ENCODE measurements around the gene UBE2O. TPM values are rescaled to one million over a fixed set of nuclear protein-coding genes. Genes with fewer than 3 reads are reported as not detected.

UBE2O gene
- total RNA-seq, 3 donors from 2014 or later: 43.2 to 45.1 (median 45.0) TPM

GRCh38 chr17:76442341-76443338, 10.3 kb downstream of the UBE2O start:
- ATAC-seq (no peak), DNase-seq (no peak)
- Mint-ChIP-seq H3K4me3 (no peak overlapping the region), H3K4me1 (ENCODE audit: low read depth) (peaks cover 64% of the 10 kb centered on the region), H3K36me3 (ENCODE audit: insufficient read depth) (peaks cover 9% of the 10 kb centered on the region), H3K9me3 (no peaks in the 10 kb centered on the region), H3K27me3 (ENCODE audit: low read depth) (no peaks in the 10 kb centered on the region)

GRCh38 chr17:76441686-76442340, 11.1 kb downstream of the UBE2O start:
- no peaks in the 10 kb centered on the region for H3K27me3 Mint-ChIP-seq (ENCODE audit: low read depth)
- peaks cover 55% of the 10 kb centered on the region for H3K4me1 Mint-ChIP-seq (ENCODE audit: low read depth)
- H3K4me3 Mint-ChIP-seq: no peak overlapping the region
- ATAC-seq (no peak), DNase-seq (no peak)
- no peaks in the 10 kb centered on the region for H3K9me3 Mint-ChIP-seq
- H3K36me3 Mint-ChIP-seq (ENCODE audit: insufficient read depth): peaks cover 9% of the 10 kb centered on the region

- peaks cover 47% of the 10 kb centered on the region for H3K4me1 Mint-ChIP-seq (ENCODE audit: low read depth)
- ATAC-seq: no peak
These were observed 12.1 kb downstream of the UBE2O start for GRCh38 chr17:76440751-76441362.

DNA sequence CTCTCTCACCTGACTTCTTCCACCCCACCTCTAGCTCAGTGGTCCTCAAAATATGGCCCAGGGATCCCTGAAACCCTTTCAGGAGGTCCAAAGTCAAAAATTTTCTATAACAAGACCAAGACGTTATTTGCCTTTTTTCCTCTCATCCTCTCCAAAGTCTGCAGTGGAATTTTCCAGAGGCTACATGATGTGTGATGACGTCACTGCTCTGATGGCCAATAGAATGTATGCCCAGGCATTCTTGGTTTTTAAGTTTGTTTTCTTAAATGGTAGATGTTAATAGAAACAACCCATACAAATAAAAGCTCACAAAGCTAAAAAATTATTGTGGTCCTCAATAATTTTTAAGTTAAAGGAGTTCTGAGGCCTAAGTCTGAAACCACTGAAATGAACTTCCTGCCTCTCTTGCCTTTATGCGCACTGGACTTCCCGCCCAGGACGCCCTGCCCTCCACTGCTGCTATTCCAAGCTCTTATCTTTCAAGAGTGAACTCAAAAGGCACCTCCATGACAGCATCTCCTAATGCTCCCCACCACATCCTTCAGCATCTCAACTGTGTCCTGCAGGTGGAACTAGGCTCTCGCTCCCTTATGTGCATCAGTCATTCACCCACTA, 13.5 kb downstream of the UBE2O start:
- Mint-ChIP-seq H3K4me3 (no peak overlapping the region), H3K9me3 (no peaks in the 10 kb centered on the region), H3K4me1 (ENCODE audit: low read depth) (peaks cover 35% of the 10 kb centered on the region), H3K27me3 (ENCODE audit: low read depth) (no peaks in the 10 kb centered on the region), H3K36me3 (ENCODE audit: insufficient read depth) (peaks cover 11% of the 10 kb centered on the region)
- ATAC-seq: no peak
- DNase-seq: no peak

More at GRCh38 chr17:76440751-76441362, 12.1 kb downstream of the UBE2O start:
- no peak for DNase-seq
- Mint-ChIP-seq H3K4me3 (no peak overlapping the region), H3K27me3 (ENCODE audit: low read depth) (no peaks in the 10 kb centered on the region), H3K36me3 (ENCODE audit: insufficient read depth) (peaks cover 9% of the 10 kb centered on the region), H3K9me3 (no peaks in the 10 kb centered on the region)

GRCh38 chr17:76438906-76439305, 14.0 kb downstream of the UBE2O start:
- Mint-ChIP-seq H3K36me3 (ENCODE audit: insufficient read depth) (peaks cover 11% of the 10 kb centered on the region), H3K27me3 (ENCODE audit: low read depth) (no peaks in the 10 kb centered on the region), H3K4me3 (no peak overlapping the region), H3K9me3 (no peaks in the 10 kb centered on the region), H3K4me1 (ENCODE audit: low read depth) (peaks cover 35% of the 10 kb centered on the region)
- ATAC-seq (no peak), DNase-seq (no peak)

GRCh38 chr17:76437467-76438402, 15.2 kb downstream of the UBE2O start:
- Mint-ChIP-seq H3K9me3 (no peaks in the 10 kb centered on the region), H3K36me3 (ENCODE audit: insufficient read depth) (peaks cover 8% of the 10 kb centered on the region), H3K4me1 (ENCODE audit: low read depth) (peaks cover 28% of the 10 kb centered on the region), H3K4me3 (no peak overlapping the region), H3K27me3 (ENCODE audit: low read depth) (no peaks in the 10 kb centered on the region)
- ATAC-seq: no peak
- no peak for DNase-seq

DNA sequence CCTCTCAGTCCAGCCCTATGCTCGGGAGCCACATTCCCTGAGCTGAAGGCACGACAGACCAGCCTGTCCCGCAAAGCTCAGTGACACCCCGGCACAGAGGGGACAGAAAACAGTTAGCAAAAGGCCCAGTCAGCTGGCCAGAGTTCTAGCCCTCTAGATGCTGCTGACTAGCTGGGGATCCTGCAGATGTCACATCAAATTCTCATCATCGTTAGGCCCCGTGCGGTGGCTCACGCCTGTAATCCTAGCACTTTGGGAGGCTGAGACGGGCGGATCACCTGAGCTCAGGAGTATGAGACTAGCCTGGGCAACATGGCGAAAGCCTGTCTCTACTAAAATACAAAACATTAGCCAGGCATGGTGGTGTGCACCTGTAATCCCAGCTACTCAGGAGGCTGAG, 17.2 kb downstream of the UBE2O start:
- no peak for ATAC-seq
- Mint-ChIP-seq H3K4me3 (no peak overlapping the region), H3K36me3 (ENCODE audit: insufficient read depth) (peaks cover 6% of the 10 kb centered on the region), H3K27me3 (ENCODE audit: low read depth) (no peaks in the 10 kb centered on the region), H3K4me1 (ENCODE audit: low read depth) (peaks cover 17% of the 10 kb centered on the region), H3K9me3 (no peaks in the 10 kb centered on the region)
- no peak for DNase-seq

DNA sequence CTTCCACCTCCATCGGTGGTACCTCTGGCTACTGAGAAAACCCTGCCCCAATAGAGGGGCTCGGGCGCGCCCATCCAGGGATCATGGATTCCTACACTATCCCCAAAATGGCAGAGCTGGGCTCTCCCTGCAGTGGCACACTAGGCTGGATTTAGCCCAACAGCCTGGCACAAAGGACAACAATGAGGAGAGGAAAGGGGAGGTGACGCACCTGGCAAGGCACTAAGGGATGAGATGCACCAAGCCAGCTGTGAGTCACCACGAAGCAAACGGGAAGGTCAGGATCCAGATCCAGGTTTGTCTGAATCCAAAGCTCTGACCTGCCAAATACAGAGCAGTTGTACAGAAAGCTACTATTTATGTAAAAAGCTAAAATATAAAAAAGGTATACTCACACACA, 18.1 kb downstream of the UBE2O start:
- no peak for DNase-seq
- H3K4me3 Mint-ChIP-seq: no peak overlapping the region
- ATAC-seq: no peak
- peaks cover 16% of the 10 kb centered on the region for H3K4me1 Mint-ChIP-seq (ENCODE audit: low read depth)
- H3K9me3 Mint-ChIP-seq: no peaks in the 10 kb centered on the region
- peaks cover 8% of the 10 kb centered on the region for H3K36me3 Mint-ChIP-seq (ENCODE audit: insufficient read depth)
- H3K27me3 Mint-ChIP-seq (ENCODE audit: low read depth): no peaks in the 10 kb centered on the region

DNA sequence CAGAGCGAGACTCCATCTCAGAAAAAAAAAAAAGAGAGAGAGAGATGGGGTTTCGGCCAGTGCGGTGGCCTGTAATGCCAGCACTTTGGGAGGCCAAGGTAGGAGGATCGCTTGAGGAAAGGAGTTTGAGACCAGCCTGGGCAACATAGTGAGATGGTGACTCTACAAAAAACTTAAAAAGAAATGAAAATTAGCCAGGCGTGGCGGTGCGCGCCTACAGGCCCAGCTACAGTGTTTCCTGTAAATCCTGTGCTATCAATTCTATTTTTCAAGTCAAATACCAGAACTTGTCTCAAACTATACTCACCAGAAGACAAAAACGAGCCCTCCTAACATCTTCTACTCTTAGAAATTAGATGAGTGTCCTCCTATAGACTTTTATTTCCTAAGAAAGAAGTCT, 19.3 kb downstream of the UBE2O start:
- H3K4me3 Mint-ChIP-seq: no peak overlapping the region
- H3K36me3 Mint-ChIP-seq (ENCODE audit: insufficient read depth): peaks cover 6% of the 10 kb centered on the region
- no peaks in the 10 kb centered on the region for H3K27me3 Mint-ChIP-seq (ENCODE audit: low read depth)
- no peak for ATAC-seq
- no peaks in the 10 kb centered on the region for H3K9me3 Mint-ChIP-seq
- H3K4me1 Mint-ChIP-seq (ENCODE audit: low read depth): peaks cover 14% of the 10 kb centered on the region
- no peak for DNase-seq

GRCh38 chr17:76432712-76433336, 20.1 kb downstream of the UBE2O start:
- ATAC-seq (peak in 1 of 2 donors; percentile 57), DNase-seq (no peak)
- H3K36me3 Mint-ChIP-seq (ENCODE audit: insufficient read depth): peaks cover 12% of the 10 kb centered on the region
- peaks cover 17% of the 10 kb centered on the region for H3K4me1 Mint-ChIP-seq (ENCODE audit: low read depth)
- H3K27me3 Mint-ChIP-seq (ENCODE audit: low read depth): no peaks in the 10 kb centered on the region
- no peaks in the 10 kb centered on the region for H3K9me3 Mint-ChIP-seq
- no peak overlapping the region for H3K4me3 Mint-ChIP-seq

DNA sequence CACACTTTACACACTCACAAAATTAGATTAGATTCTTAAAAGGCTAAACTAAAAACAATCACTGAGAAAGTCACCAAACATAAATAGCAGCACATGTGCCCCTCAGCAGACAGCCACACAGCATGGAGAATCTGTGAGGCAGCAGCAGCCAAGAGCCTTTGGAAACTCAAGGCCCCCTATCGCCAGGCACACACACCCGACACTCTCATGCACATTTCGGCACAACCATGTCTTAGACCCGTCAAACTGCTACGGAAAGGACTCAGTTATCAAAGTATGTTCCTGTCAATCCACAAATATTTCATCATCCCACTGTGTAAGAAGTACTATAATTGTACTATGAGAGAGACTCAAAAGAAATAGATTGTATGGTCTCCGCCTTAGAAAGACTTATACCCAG, 20.9 kb downstream of the UBE2O start:
- peaks cover 19% of the 10 kb centered on the region for H3K4me1 Mint-ChIP-seq (ENCODE audit: low read depth)
- no peak for DNase-seq
- no peaks in the 10 kb centered on the region for H3K27me3 Mint-ChIP-seq (ENCODE audit: low read depth)
- ATAC-seq: no peak
- H3K4me3 Mint-ChIP-seq: no peak overlapping the region
- peaks cover 12% of the 10 kb centered on the region for H3K36me3 Mint-ChIP-seq (ENCODE audit: insufficient read depth)
- H3K9me3 Mint-ChIP-seq: no peaks in the 10 kb centered on the region

- peaks cover 24% of the 10 kb centered on the region for H3K4me1 Mint-ChIP-seq (ENCODE audit: low read depth)
- no peak overlapping the region for H3K4me3 Mint-ChIP-seq
- H3K27me3 Mint-ChIP-seq (ENCODE audit: low read depth): no peaks in the 10 kb centered on the region
- ATAC-seq (no peak), DNase-seq (no peak)
- H3K36me3 Mint-ChIP-seq (ENCODE audit: insufficient read depth): peaks cover 12% of the 10 kb centered on the region
- H3K9me3 Mint-ChIP-seq: no peaks in the 10 kb centered on the region
These were observed 21.4 kb downstream of the UBE2O start for GRCh38 chr17:76431509-76431908.

GRCh38 chr17:76428511-76428910, 24.4 kb downstream of the UBE2O start:
- Mint-ChIP-seq H3K4me3 (no peak overlapping the region), H3K36me3 (ENCODE audit: insufficient read depth) (peaks cover 10% of the 10 kb centered on the region), H3K4me1 (ENCODE audit: low read depth) (peaks cover 26% of the 10 kb centered on the region), H3K27me3 (ENCODE audit: low read depth) (no peaks in the 10 kb centered on the region), H3K9me3 (no peaks in the 10 kb centered on the region)
- DNase-seq (no peak), ATAC-seq (no peak)

Measured in activated T-cell treated with anti-CD3 and anti-CD28 coated beads, Interleukin-2, amount 50 U/mL, for 4 hours (primary cell).